HepG2 (cell line): ENCODE results near the gene CHRNB1. TPM values are rescaled to one million over a fixed set of nuclear protein-coding genes. Genes with fewer than 3 reads are reported as not detected.

Experiments used
- ATAC-seq: fragments of 200-7000 bp; cut with Tn5 transposase; 3 replicates; pipeline ENCODE4 v1.9.1; 2020; ENCODE audit warnings: mild to moderate bottlenecking, moderate library complexity
- BruUV-seq: library from RNA; stranded (reverse); fragments of 400-500 nt; replicated peaks from 2 replicates; lab custom pipeline; 2021; lab: Mats Ljungman, UMichigan
- CTCF ChIA-PET: fragments of 300-600 bp; formaldehyde crosslinking; extraction: SDS; loops from one replicate; lab custom pipeline; 2021; ENCODE audit warnings: low total read pairs, inconsistent platforms, low intra/inter-chr PET ratio; lab: Yijun Ruan, JAX
- POLR2A ChIA-PET: fragments of 350-600 bp; sonication (Branson Sonifier 250); formaldehyde crosslinking; loops from one replicate; lab custom pipeline; 2020; ENCODE audit warnings: antibody characterized with exemption, inconsistent platforms; lab: Yijun Ruan, JAX
- DNase-seq: peaks from one replicate; pipeline ENCODE4 v3.0.0-alpha.2; 2015; ENCODE audit warnings: low spot score
- FAIRE-seq: peaks from 3 replicates; lab custom pipeline; 2011; peaks lifted over from hg19 to GRCh38; lab: Jason Lieb, UNC
- H2AFZ ChIP-seq: one replicate; pipeline ENCODE4 v1.6.1; 2011; ENCODE audit warnings: low read length, inconsistent platforms
- H3K27ac ChIP-seq: fragments of 300-600 bp; 3 replicates; pipeline ENCODE4 v1.8.0; 2011; ENCODE audit warnings: mixed run types, mild to moderate bottlenecking, mixed read lengths, low read length, inconsistent platforms; ENCODE audit not compliant: insufficient read depth; ENCODE audit errors: extremely low read length
- H3K27me3 ChIP-seq, 2 experiments: fragments of 200-600 bp in 1 of 2; 2 replicates in 1 of 2; 3 replicates in 1 of 2; pipeline versions ENCODE4 v1.6.0 to v1.8.0; 2011; ENCODE audit warnings: low read length in 2 of 2, mild to moderate bottlenecking in 2 of 2, moderate library complexity in 2 of 2, inconsistent platforms in 1 of 2; ENCODE audit not compliant: insufficient read depth in 2 of 2, control insufficient read depth in 1 of 2
- H3K36me3 ChIP-seq, 2 experiments: fragments of 200-600 bp in 1 of 2; replicated peaks in 1 of 2; 2 replicates in 1 of 2; 3 replicates in 1 of 2; pipeline versions ENCODE4 v1.5.1 to v1.8.0; 2011; ENCODE audit warnings: low read length in 2 of 2, inconsistent platforms in 1 of 2; ENCODE audit not compliant: insufficient read depth in 2 of 2, control insufficient read depth in 1 of 2
- H3K4me1 ChIP-seq: 2 replicates; pipeline ENCODE4 v1.5.1; 2012; ENCODE audit warnings: low read length, inconsistent platforms; ENCODE audit not compliant: insufficient read depth
- H3K4me2 ChIP-seq: 2 replicates; pipeline ENCODE4 v1.6.0; 2011; ENCODE audit warnings: low read depth, low read length, inconsistent platforms
- H3K4me3 ChIP-seq, 3 experiments: fragments of 200-600 bp in 1 of 3; sonication (generic), shearing (Covaris generic) in 1 of 3; replicated peaks in 1 of 3; 2 replicates each; pipeline ENCODE4 v1.5.1; 2011 to 2016; ENCODE audit warnings: low read length in 3 of 3, inconsistent platforms in 2 of 3, low read depth in 2 of 3, mild to moderate bottlenecking in 2 of 3, control low read depth in 1 of 3, mixed read lengths in 1 of 3; ENCODE audit not compliant: insufficient read depth in 1 of 3
- H3K79me2 ChIP-seq: one replicate; pipeline ENCODE4 v1.6.1; 2011; ENCODE audit warnings: low read length, inconsistent platforms; ENCODE audit not compliant: insufficient read depth
- H3K9ac ChIP-seq: 2 replicates; pipeline ENCODE4 v1.6.0; 2011; ENCODE audit warnings: mild to moderate bottlenecking, low read depth, low read length, inconsistent platforms; ENCODE audit not compliant: insufficient read depth
- H3K9me3 ChIP-seq: 2 replicates; pipeline ENCODE4 v1.5.1; 2012; ENCODE audit warnings: mild to moderate bottlenecking, low read length
- H4K20me1 ChIP-seq: 2 replicates; pipeline ENCODE4 v1.6.0; 2011; ENCODE audit warnings: inconsistent platforms, mild to moderate bottlenecking, low read length, moderate library complexity; ENCODE audit not compliant: insufficient read depth
- CENPT ChIP-seq: sonication (generic); formaldehyde crosslinking; IDR thresholded peaks from 2 replicates; pipeline ENCODE4 v1.8.0; 2022; ENCODE audit warnings: low read depth, mild to moderate bottlenecking, moderate library complexity, missing genetic modification reagents
- DNMT3B ChIP-seq: conservative IDR thresholded peaks from 2 replicates; pipeline ENCODE4 v1.6.1; 2016; ENCODE audit warnings: missing biosample characterization, control low read depth
- GZF1 ChIP-seq: sonication (generic); formaldehyde crosslinking; IDR thresholded peaks from 2 replicates; pipeline ENCODE4 v1.5.1; 2020; ENCODE audit warnings: mild to moderate bottlenecking, missing genetic modification reagents
- ISL2 ChIP-seq: sonication (generic); formaldehyde crosslinking; IDR thresholded peaks from 2 replicates; pipeline ENCODE4 v1.5.0; 2020; ENCODE audit warnings: missing genetic modification reagents
- MAFF ChIP-seq: IDR thresholded peaks from 2 replicates; pipeline ENCODE4 v1.6.1; 2011; ENCODE audit warnings: low read depth, low read length, improper control_type of control experiment
- TEAD2 ChIP-seq: sonication (generic); formaldehyde crosslinking; IDR thresholded peaks from 2 replicates; pipeline ENCODE4 v1.9.0; 2021; ENCODE audit warnings: missing genetic modification reagents
- ZNF251 ChIP-seq: sonication (generic); formaldehyde crosslinking; IDR thresholded peaks from 2 replicates; pipeline ENCODE4 v1.9.0; 2021; ENCODE audit warnings: mild to moderate bottlenecking, missing genetic modification reagents
- ZNF33A ChIP-seq: sonication (generic); formaldehyde crosslinking; IDR thresholded peaks from 2 replicates; pipeline ENCODE4 v1.5.1; 2020; ENCODE audit warnings: missing genetic modification reagents, mild to moderate bottlenecking, moderate library complexity, borderline replicate concordance
- ZNF720 ChIP-seq: sonication (generic); formaldehyde crosslinking; IDR thresholded peaks from 2 replicates; pipeline ENCODE4 v1.4.0; 2020; ENCODE audit warnings: missing genetic modification reagents
- WGBS: methylation state at CpG from one replicate; pipeline ENCODE4 v1.1.6; 2017; ENCODE audit warnings: low lambda C conversion rate; 5-methylcytosine and 5-hydroxymethylcytosine counted together
- in situ Hi-C: cut with HindIII; loops from 2 replicates; pipeline ENCODE4 v1.10.0; 2017; ENCODE audit warnings: low pct_unique_long_range_greater_than_20kb; ENCODE audit not compliant: extremely low pct_ligation_motif_present
- intact Hi-C: fragments of 100-400 bp; cut with micrococcal nuclease; formaldehyde crosslinking; loops from one replicate; pipeline ENCODE4 v1.10.0; 2022; ENCODE audit not compliant: unreplicated experiment
- polyA plus RNA-seq, 8 experiments: library from polyadenylated mRNA; depleted of rRNA in 3 of 8; stranded (reverse) in 7 of 8; unstranded in 1 of 8; fragments of >200 nt; fragmentation: Illumina TruSeq in 4 of 8; extraction: Trizol in 4 of 8; gene quantifications; 2 replicates each; pipeline versions ENCODE4 v1.2.1 to v1.2.3, GENCODE V29; 2011 to 2016; ENCODE audit warnings: low read depth in 4 of 8, missing spikeins in 1 of 8, mixed read lengths in 1 of 8; ENCODE audit not compliant: insufficient read depth in 1 of 8
- total RNA-seq, 5 experiments: library from RNA; depleted of rRNA; stranded (reverse); fragments of >200 nt; fragmentation: Illumina TruSeq; extraction: Trizol; gene quantifications; 2 replicates each; pipeline ENCODE4 v1.2.3, GENCODE V29; 2016; ENCODE audit warnings: low read depth in 1 of 5
- TF ChIP-seq, protein P1 (sequence below): IDR thresholded peaks from 2 replicates; pipeline ENCODE4 v1.6.1; 2016; ENCODE audit warnings: missing compliant biosample characterization, missing genetic modification reagents, borderline replicate concordance
- TF ChIP-seq, protein P2 (sequence below), 2 experiments: sonication (generic) in 1 of 2; formaldehyde crosslinking in 1 of 2; IDR thresholded peaks; 2 replicates each; pipeline versions ENCODE4 v1.5.1 to v1.6.1; 2011 to 2020; ENCODE audit warnings: borderline replicate concordance in 1 of 2, low read depth in 1 of 2, low read length in 1 of 2, mild to moderate bottlenecking in 1 of 2, missing genetic modification reagents in 1 of 2, moderate library complexity in 1 of 2
- TF ChIP-seq, protein P3 (sequence below): sonication (generic); formaldehyde crosslinking; IDR thresholded peaks from 2 replicates; pipeline ENCODE4 v1.8.0; 2022; ENCODE audit warnings: low read depth, missing genetic modification reagents
- TF ChIP-seq, protein P4 (sequence below): sonication (generic); formaldehyde crosslinking; IDR thresholded peaks from 2 replicates; pipeline ENCODE4 v1.4.0; 2020; ENCODE audit warnings: missing genetic modification reagents, mild to moderate bottlenecking, borderline replicate concordance
- TF ChIP-seq, protein P5 (sequence below): sonication (generic); formaldehyde crosslinking; conservative IDR thresholded peaks from 2 replicates; pipeline ENCODE4 v1.4.0; 2020; ENCODE audit warnings: missing genetic modification reagents

The CHRNB1 gene
- total and polyA plus RNA-seq, 2 of the 13 experiments (the other 11 are each of a cell fraction or from before 2014, with no cell fraction given), result 5.4 to 33.7 TPM

DNA sequence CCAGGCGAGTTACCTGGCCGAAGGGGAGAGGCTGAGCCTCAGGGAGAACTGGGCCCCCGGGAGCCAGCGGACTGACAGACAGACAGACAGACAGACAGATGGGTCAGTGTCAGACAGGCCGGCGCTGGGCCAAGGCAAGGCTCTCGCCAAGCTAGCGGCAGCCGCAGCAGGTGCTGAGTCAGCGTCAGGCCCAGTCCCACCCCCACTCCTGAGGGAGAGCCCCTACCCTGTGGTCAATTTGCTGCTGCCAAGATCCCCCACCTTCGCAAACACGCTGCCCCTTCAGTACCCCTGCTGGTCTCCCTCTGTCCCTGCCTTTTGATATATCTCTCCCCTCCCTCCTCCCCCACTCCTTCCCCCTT is 4.0 kb upstream of the CHRNB1 start (continued):
- TF ChIP-seq ZNF251 (CRISPR knock-in tag) (no peak), CENPT (CRISPR knock-in tag) (no peak), MAFF (peak; percentile 78), ZNF720 (CRISPR knock-in tag) (no peak), GZF1 (CRISPR knock-in tag) (no peak)
- TF ChIP-seq, protein P1, sequence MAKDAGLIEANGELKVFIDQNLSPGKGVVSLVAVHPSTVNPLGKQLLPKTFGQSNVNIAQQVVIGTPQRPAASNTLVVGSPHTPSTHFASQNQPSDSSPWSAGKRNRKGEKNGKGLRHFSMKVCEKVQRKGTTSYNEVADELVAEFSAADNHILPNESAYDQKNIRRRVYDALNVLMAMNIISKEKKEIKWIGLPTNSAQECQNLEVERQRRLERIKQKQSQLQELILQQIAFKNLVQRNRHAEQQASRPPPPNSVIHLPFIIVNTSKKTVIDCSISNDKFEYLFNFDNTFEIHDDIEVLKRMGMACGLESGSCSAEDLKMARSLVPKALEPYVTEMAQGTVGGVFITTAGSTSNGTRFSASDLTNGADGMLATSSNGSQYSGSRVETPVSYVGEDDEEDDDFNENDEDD (CRISPR knock-in tag), result no peak
- TF ChIP-seq, protein P2, sequence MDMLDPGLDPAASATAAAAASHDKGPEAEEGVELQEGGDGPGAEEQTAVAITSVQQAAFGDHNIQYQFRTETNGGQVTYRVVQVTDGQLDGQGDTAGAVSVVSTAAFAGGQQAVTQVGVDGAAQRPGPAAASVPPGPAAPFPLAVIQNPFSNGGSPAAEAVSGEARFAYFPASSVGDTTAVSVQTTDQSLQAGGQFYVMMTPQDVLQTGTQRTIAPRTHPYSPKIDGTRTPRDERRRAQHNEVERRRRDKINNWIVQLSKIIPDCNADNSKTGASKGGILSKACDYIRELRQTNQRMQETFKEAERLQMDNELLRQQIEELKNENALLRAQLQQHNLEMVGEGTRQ (IDR thresholded peaks at IDR 0.05; ENCODE audit: low read depth, low read length), result no peak
- TF ChIP-seq, protein P2 (CRISPR knock-in tag; IDR thresholded peaks at IDR 0.05; ENCODE audit: borderline replicate concordance), result peak; percentile 13; the same call in 1 of the 2 replicates
- TF ChIP-seq, all 625 proteins: peak for 9

DNA sequence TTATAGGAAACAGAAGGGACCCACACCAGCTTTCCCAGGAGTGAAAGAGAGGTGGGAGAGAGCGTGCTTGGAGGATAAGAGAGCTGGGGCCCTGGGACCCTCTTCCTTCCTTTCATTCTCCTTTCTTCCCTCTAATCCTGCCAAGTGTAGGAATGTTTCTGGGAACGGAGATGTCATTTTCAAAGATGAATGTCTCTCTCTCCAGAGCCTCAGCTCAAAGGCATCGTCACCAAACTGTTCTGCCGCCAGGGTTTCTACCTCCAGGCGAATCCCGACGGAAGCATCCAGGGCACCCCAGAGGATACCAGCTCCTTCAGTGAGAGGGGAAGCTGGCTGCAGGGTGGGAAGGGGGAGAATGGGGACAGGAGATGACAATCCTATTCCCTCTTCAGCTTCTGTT is 3.6 kb upstream of the CHRNB1 start:
- ChIA-PET POLR2A (interaction anchor here (1.3 to 2.8 kb wide), 5 partner anchors 34 to 47 kb away, joined by 4 to 21 read pairs (median 7); partner anchors contain the start of genes PLSCR3, TMEM256 and ZBTB4), CTCF (interaction anchor here (0.6 kb wide), 1 partner anchor 120 kb away, joined by 3 read pairs; no protein-coding TSS in a partner anchor)
- WGBS, result 52% methylated on average over 7 of the region's 7 CpGs
- H3K27me3 ChIP-seq, result peaks cover 6 to 27% of the 10 kb centered on the region in 2 experiments; a peak in 4 of 5 replicates
- no peak overlapping the region for H3K27ac ChIP-seq
- no peaks in the 10 kb centered on the region for H3K36me3 ChIP-seq
- no peak for FAIRE-seq
- no peaks in the 10 kb centered on the region for H3K79me2 ChIP-seq
- DNase-seq, result no peak
- H3K4me1 ChIP-seq, result peaks cover 60% of the 10 kb centered on the region
- ATAC-seq, result no peak
- intact Hi-C loops, result no loop called here
- no peaks in the 10 kb centered on the region for H4K20me1 ChIP-seq
- H3K9ac ChIP-seq, result 0 out of 2 replicates have a peak overlapping the region, but pooled peaks have one; percentile 68
- no peaks in the 10 kb centered on the region for H3K9me3 ChIP-seq
- H3K4me3 ChIP-seq, result peak overlapping the region in 1 of 3 experiments; percentile 80; a peak in 3 of 6 replicates
- BruUV-seq, result no TSS peak
- peak overlapping the region; percentile 94 for H3K4me2 ChIP-seq
- in situ Hi-C loops, result no loop called here
- no peak overlapping the region for H2AFZ ChIP-seq
- no peak for TF ChIP-seq ZNF33A
- no peak for TF ChIP-seq ISL2
- TF ChIP-seq, protein P3, sequence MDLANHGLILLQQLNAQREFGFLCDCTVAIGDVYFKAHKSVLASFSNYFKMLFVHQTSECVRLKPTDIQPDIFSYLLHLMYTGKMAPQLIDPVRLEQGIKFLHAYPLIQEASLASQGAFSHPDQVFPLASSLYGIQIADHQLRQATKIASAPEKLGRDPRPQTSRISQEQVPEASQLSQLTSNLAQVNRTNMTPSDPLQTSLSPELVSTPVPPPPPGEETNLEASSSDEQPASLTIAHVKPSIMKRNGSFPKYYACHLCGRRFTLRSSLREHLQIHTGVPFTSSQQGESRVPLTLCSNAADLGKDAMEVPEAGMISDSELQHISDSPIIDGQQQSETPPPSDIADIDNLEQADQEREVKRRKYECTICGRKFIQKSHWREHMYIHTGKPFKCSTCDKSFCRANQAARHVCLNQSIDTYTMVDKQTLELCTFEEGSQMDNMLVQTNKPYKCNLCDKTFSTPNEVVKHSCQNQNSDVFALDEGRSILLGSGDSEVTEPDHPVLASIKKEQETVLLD (CRISPR knock-in tag), result no peak
- TF ChIP-seq, protein P4, sequence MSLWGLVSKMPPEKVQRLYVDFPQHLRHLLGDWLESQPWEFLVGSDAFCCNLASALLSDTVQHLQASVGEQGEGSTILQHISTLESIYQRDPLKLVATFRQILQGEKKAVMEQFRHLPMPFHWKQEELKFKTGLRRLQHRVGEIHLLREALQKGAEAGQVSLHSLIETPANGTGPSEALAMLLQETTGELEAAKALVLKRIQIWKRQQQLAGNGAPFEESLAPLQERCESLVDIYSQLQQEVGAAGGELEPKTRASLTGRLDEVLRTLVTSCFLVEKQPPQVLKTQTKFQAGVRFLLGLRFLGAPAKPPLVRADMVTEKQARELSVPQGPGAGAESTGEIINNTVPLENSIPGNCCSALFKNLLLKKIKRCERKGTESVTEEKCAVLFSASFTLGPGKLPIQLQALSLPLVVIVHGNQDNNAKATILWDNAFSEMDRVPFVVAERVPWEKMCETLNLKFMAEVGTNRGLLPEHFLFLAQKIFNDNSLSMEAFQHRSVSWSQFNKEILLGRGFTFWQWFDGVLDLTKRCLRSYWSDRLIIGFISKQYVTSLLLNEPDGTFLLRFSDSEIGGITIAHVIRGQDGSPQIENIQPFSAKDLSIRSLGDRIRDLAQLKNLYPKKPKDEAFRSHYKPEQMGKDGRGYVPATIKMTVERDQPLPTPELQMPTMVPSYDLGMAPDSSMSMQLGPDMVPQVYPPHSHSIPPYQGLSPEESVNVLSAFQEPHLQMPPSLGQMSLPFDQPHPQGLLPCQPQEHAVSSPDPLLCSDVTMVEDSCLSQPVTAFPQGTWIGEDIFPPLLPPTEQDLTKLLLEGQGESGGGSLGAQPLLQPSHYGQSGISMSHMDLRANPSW (CRISPR knock-in tag), result no peak
- TF ChIP-seq, protein P5, sequence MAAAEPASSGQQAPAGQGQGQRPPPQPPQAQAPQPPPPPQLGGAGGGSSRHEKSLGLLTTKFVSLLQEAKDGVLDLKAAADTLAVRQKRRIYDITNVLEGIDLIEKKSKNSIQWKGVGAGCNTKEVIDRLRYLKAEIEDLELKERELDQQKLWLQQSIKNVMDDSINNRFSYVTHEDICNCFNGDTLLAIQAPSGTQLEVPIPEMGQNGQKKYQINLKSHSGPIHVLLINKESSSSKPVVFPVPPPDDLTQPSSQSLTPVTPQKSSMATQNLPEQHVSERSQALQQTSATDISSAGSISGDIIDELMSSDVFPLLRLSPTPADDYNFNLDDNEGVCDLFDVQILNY (CRISPR knock-in tag), result no peak
- TF ChIP-seq ZNF720 (CRISPR knock-in tag), result no peak
- TF ChIP-seq DNMT3B (CRISPR knock-in tag), result no peak
- TF ChIP-seq TEAD2 (CRISPR knock-in tag), result no peak
